ENCODE data around the gene RASGRF1.

DNA sequence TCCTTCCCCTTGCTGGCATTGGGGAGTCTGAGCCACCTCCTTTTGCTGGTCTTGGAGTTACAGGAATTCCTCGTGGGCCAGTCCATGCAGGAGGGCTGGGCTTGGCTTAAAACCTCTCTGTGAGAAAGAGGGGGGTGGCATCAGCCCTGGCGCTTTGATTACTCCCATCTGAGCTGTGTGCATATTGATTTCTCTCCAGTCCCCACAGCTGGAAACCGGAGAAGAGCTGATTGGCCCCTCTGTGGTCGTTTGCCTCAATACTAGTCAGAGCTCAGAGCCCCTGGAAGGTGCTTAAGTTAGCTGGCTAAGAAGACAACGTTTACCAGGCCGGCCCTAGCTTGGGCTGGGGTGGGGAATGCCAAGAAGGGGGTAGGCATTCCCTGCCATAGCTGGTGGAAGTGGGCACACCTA, 4.0 kb upstream of the RASGRF1 start:
- TF ChIP-seq ZNF146 (tag by site-specific recombination; IDR thresholded peaks at IDR 0.05), result no peak
- no peak for TF ChIP-seq ZNF585B (tag by site-specific recombination; IDR thresholded peaks at IDR 0.05)
- TF ChIP-seq BCL11A (tag by site-specific recombination; IDR thresholded peaks at IDR 0.05; ENCODE audit: low read depth), result no peak
- TF ChIP-seq, protein P1, sequence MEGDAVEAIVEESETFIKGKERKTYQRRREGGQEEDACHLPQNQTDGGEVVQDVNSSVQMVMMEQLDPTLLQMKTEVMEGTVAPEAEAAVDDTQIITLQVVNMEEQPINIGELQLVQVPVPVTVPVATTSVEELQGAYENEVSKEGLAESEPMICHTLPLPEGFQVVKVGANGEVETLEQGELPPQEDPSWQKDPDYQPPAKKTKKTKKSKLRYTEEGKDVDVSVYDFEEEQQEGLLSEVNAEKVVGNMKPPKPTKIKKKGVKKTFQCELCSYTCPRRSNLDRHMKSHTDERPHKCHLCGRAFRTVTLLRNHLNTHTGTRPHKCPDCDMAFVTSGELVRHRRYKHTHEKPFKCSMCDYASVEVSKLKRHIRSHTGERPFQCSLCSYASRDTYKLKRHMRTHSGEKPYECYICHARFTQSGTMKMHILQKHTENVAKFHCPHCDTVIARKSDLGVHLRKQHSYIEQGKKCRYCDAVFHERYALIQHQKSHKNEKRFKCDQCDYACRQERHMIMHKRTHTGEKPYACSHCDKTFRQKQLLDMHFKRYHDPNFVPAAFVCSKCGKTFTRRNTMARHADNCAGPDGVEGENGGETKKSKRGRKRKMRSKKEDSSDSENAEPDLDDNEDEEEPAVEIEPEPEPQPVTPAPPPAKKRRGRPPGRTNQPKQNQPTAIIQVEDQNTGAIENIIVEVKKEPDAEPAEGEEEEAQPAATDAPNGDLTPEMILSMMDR (tag by site-specific recombination; IDR thresholded peaks at IDR 0.05), result no peak
- TF ChIP-seq KLF9 (tag by site-specific recombination; IDR thresholded peaks at IDR 0.05; ENCODE audit: low read depth), result no peak
- TF ChIP-seq, protein P2, sequence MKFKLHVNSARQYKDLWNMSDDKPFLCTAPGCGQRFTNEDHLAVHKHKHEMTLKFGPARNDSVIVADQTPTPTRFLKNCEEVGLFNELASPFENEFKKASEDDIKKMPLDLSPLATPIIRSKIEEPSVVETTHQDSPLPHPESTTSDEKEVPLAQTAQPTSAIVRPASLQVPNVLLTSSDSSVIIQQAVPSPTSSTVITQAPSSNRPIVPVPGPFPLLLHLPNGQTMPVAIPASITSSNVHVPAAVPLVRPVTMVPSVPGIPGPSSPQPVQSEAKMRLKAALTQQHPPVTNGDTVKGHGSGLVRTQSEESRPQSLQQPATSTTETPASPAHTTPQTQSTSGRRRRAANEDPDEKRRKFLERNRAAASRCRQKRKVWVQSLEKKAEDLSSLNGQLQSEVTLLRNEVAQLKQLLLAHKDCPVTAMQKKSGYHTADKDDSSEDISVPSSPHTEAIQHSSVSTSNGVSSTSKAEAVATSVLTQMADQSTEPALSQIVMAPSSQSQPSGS (tag by site-specific recombination; IDR thresholded peaks at IDR 0.05; ENCODE audit: low read depth), result no peak
- no peak for TF ChIP-seq ZNF791 (tag by site-specific recombination; IDR thresholded peaks at IDR 0.05)
- no peak for TF ChIP-seq ZNF529 (tag by site-specific recombination; IDR thresholded peaks at IDR 0.05; ENCODE audit: insufficient replicate concordance)
- TF ChIP-seq, protein P3, sequence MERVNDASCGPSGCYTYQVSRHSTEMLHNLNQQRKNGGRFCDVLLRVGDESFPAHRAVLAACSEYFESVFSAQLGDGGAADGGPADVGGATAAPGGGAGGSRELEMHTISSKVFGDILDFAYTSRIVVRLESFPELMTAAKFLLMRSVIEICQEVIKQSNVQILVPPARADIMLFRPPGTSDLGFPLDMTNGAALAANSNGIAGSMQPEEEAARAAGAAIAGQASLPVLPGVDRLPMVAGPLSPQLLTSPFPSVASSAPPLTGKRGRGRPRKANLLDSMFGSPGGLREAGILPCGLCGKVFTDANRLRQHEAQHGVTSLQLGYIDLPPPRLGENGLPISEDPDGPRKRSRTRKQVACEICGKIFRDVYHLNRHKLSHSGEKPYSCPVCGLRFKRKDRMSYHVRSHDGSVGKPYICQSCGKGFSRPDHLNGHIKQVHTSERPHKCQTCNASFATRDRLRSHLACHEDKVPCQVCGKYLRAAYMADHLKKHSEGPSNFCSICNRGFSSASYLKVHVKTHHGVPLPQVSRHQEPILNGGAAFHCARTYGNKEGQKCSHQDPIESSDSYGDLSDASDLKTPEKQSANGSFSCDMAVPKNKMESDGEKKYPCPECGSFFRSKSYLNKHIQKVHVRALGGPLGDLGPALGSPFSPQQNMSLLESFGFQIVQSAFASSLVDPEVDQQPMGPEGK (tag by site-specific recombination; IDR thresholded peaks at IDR 0.05), result no peak
- no peak for TF ChIP-seq ZNF184 (tag by site-specific recombination; IDR thresholded peaks at IDR 0.05)
- TF ChIP-seq, protein P4, sequence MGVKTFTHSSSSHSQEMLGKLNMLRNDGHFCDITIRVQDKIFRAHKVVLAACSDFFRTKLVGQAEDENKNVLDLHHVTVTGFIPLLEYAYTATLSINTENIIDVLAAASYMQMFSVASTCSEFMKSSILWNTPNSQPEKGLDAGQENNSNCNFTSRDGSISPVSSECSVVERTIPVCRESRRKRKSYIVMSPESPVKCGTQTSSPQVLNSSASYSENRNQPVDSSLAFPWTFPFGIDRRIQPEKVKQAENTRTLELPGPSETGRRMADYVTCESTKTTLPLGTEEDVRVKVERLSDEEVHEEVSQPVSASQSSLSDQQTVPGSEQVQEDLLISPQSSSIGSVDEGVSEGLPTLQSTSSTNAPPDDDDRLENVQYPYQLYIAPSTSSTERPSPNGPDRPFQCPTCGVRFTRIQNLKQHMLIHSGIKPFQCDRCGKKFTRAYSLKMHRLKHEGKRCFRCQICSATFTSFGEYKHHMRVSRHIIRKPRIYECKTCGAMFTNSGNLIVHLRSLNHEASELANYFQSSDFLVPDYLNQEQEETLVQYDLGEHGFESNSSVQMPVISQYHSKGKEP (tag by site-specific recombination; IDR thresholded peaks at IDR 0.05), result no peak

Measured in HEK293 (cell line).